HepG2 (cell line): ENCODE data around the gene USP7. TPM values are rescaled to one million over a fixed set of nuclear protein-coding genes. Genes with fewer than 3 reads are reported as not detected.
A peak's percentile ranks its signal among the peaks of the same experiment; 100 is the strongest.

ENCODE experiments used
- ARID2 ChIP-seq: sonication (generic); formaldehyde crosslinking; IDR thresholded peaks from 2 replicates; pipeline ENCODE4 v1.8.1; 2022; ENCODE audit warnings: mild to moderate bottlenecking, missing genetic modification reagents, borderline replicate concordance
- CCDC6 ChIP-seq: sonication (generic); formaldehyde crosslinking; IDR thresholded peaks from 2 replicates; pipeline ENCODE4 v1.8.1; 2022; ENCODE audit warnings: mild to moderate bottlenecking, missing genetic modification reagents, moderate library complexity
- ESRRA ChIP-seq: sonication (generic); formaldehyde crosslinking; IDR thresholded peaks from 2 replicates; pipeline ENCODE4 v1.5.1; 2020; ENCODE audit warnings: mild to moderate bottlenecking, low read depth, missing genetic modification reagents
- KDM3A ChIP-seq: IDR thresholded peaks from 2 replicates; pipeline ENCODE4 v1.6.1; 2018; ENCODE audit warnings: low read depth, missing compliant biosample characterization
- PHB2 ChIP-seq: fragments of 450-650 bp; IDR thresholded peaks from 2 replicates; pipeline ENCODE4 v1.6.1; 2018; ENCODE audit not compliant: partially characterized antibody
- TARDBP ChIP-seq: sonication (generic); formaldehyde crosslinking; IDR thresholded peaks from 2 replicates; pipeline ENCODE4 v1.8.0; 2022; ENCODE audit warnings: mild to moderate bottlenecking, missing genetic modification reagents
- ZNF274 ChIP-seq: sonication (generic); formaldehyde crosslinking; IDR thresholded peaks from 2 replicates; pipeline ENCODE4 v1.5.1; 2020; ENCODE audit warnings: mild to moderate bottlenecking, missing genetic modification reagents
- ZNF30 ChIP-seq: sonication (generic); formaldehyde crosslinking; IDR thresholded peaks from 2 replicates; pipeline ENCODE4 v1.5.0; 2020; ENCODE audit warnings: mild to moderate bottlenecking, missing genetic modification reagents
- ZNF407 ChIP-seq: sonication (generic); formaldehyde crosslinking; IDR thresholded peaks from one replicate; pipeline ENCODE4 v1.5.1; 2020; ENCODE audit warnings: mild to moderate bottlenecking, missing genetic modification reagents; ENCODE audit errors: not compliant biosample characterization
- ZNF615 ChIP-seq: sonication (generic); formaldehyde crosslinking; IDR thresholded peaks from 2 replicates; pipeline ENCODE4 v1.5.0; 2020; ENCODE audit warnings: mild to moderate bottlenecking, missing genetic modification reagents, borderline replicate concordance
- ZNF691 ChIP-seq: sonication (generic); formaldehyde crosslinking; IDR thresholded peaks from 2 replicates; pipeline ENCODE4 v1.4.0; 2020; ENCODE audit warnings: missing genetic modification reagents, low read depth, mild to moderate bottlenecking, borderline replicate concordance
- ZNF776 ChIP-seq: sonication (generic); formaldehyde crosslinking; IDR thresholded peaks from 2 replicates; pipeline ENCODE4 v1.4.0; 2020; ENCODE audit warnings: mild to moderate bottlenecking, missing genetic modification reagents
- ZSCAN30 ChIP-seq: sonication (generic); formaldehyde crosslinking; IDR thresholded peaks from 2 replicates; pipeline ENCODE4 v1.5.0; 2020; ENCODE audit warnings: mild to moderate bottlenecking, missing genetic modification reagents
- polyA plus RNA-seq, 8 experiments: library from polyadenylated mRNA; depleted of rRNA in 3 of 8; stranded (reverse) in 7 of 8; unstranded in 1 of 8; fragments of >200 nt; fragmentation: Illumina TruSeq in 4 of 8; extraction: Trizol in 4 of 8; gene quantifications; 2 replicates each; pipeline versions ENCODE4 v1.2.1 to v1.2.3, GENCODE V29; 2011 to 2016; ENCODE audit warnings: low read depth in 4 of 8, missing spikeins in 1 of 8, mixed read lengths in 1 of 8; ENCODE audit not compliant: insufficient read depth in 1 of 8
- total RNA-seq, 5 experiments: library from RNA; depleted of rRNA; stranded (reverse); fragments of >200 nt; fragmentation: Illumina TruSeq; extraction: Trizol; gene quantifications; 2 replicates each; pipeline ENCODE4 v1.2.3, GENCODE V29; 2016; ENCODE audit warnings: low read depth in 1 of 5
- TF ChIP-seq, protein P1 (sequence below): IDR thresholded peaks from 2 replicates; pipeline ENCODE4 v1.6.1; 2012; ENCODE audit warnings: low read depth, low read length, improper control_type of control experiment
- TF ChIP-seq, protein P2 (sequence below): sonication (generic); formaldehyde crosslinking; IDR thresholded peaks from 2 replicates; pipeline ENCODE4 v1.4.0; 2020; ENCODE audit warnings: mild to moderate bottlenecking, low read depth, missing genetic modification reagents

The USP7 gene
- total and polyA plus RNA-seq, 2 of the 13 experiments (the other 11 are each of a cell fraction or from before 2014, with no cell fraction given): 52.5 to 173 TPM

DNA sequence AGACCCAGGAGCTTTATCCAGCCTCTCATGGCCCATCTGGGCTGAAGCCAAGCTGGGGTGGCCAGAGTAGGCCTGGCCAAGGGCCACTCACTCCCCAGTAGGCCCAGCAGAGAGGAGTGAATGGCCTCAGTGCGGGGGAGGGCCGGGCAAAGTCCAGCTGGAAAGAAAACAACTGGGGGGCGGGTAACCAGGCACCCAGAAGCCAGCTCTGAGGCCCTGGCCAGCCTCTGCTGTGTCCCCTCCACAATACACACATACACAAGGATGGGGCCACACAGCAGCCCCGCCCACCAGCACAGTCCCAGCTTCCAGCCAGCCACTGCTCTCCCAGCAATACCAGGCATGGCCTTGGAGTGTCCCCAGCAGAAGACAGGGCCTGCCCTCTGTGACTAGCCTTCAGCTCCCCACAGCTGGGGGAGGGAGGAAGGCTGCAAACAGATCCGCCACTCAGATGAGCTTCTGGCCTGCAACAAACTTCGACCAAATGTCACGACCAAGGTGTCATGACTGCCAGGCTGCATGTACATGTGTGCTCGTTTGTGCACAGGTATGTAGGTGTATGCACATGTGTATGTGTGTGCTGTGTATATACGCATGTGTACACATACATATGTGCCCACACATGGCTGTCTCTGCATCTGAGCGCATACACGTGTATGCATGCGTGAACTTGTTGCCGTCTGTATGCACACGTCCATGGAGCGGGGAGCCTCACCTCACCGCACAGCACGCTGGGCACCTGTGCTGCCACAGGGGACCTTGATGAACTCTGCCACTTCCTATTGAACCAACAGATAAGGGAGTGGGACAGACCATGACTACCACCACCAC is 99.9 kb downstream of the USP7 start (continued):
- TF ChIP-seq ZNF776 (peak; percentile 93), ZNF691 (CRISPR knock-in tag) (peak; percentile 97), ZNF407 (CRISPR knock-in tag) (peak; percentile 20), ESRRA (CRISPR knock-in tag) (peak; percentile 96), PHB2 (no peak), ZNF274 (CRISPR knock-in tag) (peak; percentile 69; the same call in 1 of the 2 replicates), ZNF30 (CRISPR knock-in tag) (no peak), ARID2 (CRISPR knock-in tag) (peak; percentile 95), CCDC6 (peak; percentile 99), TARDBP (CRISPR knock-in tag) (peak; percentile 99), KDM3A (CRISPR knock-in tag) (peak; percentile 97), ZSCAN30 (CRISPR knock-in tag) (no peak; the same call in 1 of the 2 replicates), ZNF615 (peak; percentile 85; the same call in 1 of the 2 replicates)
- TF ChIP-seq, protein P1, sequence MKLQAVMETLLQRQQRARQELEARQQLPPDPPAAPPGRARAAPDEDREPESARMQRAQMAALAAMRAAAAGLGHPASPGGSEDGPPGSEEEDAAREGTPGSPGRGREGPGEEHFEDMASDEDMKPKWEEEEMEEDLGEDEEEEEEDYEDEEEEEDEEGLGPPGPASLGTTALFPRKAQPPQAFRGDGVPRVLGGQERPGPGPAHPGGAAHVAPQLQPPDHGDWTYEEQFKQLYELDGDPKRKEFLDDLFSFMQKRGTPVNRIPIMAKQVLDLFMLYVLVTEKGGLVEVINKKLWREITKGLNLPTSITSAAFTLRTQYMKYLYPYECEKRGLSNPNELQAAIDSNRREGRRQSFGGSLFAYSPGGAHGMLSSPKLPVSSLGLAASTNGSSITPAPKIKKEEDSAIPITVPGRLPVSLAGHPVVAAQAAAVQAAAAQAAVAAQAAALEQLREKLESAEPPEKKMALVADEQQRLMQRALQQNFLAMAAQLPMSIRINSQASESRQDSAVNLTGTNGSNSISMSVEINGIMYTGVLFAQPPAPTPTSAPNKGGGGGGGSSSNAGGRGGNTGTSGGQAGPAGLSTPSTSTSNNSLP: no peak; the same call in 1 of the 2 replicates
- TF ChIP-seq, protein P2, sequence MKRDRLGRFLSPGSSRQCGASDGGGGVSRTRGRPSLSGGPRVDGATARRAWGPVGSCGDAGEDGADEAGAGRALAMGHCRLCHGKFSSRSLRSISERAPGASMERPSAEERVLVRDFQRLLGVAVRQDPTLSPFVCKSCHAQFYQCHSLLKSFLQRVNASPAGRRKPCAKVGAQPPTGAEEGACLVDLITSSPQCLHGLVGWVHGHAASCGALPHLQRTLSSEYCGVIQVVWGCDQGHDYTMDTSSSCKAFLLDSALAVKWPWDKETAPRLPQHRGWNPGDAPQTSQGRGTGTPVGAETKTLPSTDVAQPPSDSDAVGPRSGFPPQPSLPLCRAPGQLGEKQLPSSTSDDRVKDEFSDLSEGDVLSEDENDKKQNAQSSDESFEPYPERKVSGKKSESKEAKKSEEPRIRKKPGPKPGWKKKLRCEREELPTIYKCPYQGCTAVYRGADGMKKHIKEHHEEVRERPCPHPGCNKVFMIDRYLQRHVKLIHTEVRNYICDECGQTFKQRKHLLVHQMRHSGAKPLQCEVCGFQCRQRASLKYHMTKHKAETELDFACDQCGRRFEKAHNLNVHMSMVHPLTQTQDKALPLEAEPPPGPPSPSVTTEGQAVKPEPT: peak; percentile 95
